Adrenal gland (tissue), 12 donors: ENCODE data around the gene C19orf38. TPM values are rescaled to one million over a fixed set of nuclear protein-coding genes. Genes with fewer than 3 reads are reported as not detected.
"Not testable (repeated sequence)": the region's sequence is repeated elsewhere in the genome, so short reads cannot be mapped to it uniquely, and the experiment has no call there.

ENCODE experiments used
- DNase-seq, 7 donors: peaks; one replicate each; pipeline ENCODE4 v3.0.0-alpha.2; 2019 to 2020
- H3K27ac ChIP-seq, 5 donors: fragments of 200-600 bp; sonication (generic) in 4 of 5; 1 replicate in 3 of 5; 2 replicates in 2 of 5; pipeline versions ENCODE4 v1.5.1 to v1.8.0; 2016 to 2020; ENCODE audit warnings: mild to moderate bottlenecking in 1 of 5
- H3K27me3 ChIP-seq: fragments of 200-600 bp; 2 replicates; pipeline ENCODE4 v1.8.0; 2021
- H3K36me3 ChIP-seq, 2 donors: fragments of 200-600 bp; replicated peaks in 1 of 2; 1 replicate in 1 of 2; 2 replicates in 1 of 2; pipeline versions ENCODE4 v1.5.1 to v1.8.0; 2018 to 2022
- H3K4me1 ChIP-seq, 2 donors: fragments of 200-600 bp; replicated peaks in 1 of 2; 1 replicate in 1 of 2; 2 replicates in 1 of 2; pipeline versions ENCODE4 v1.5.1 to v1.8.0; 2018 to 2021
- H3K4me3 ChIP-seq, 4 donors: fragments of 200-600 bp; sonication (generic) in 3 of 4; one replicate each; pipeline ENCODE4 v1.5.1; 2016 to 2018
- H3K9me3 ChIP-seq, 3 donors: fragments of 200-600 bp; sonication (generic) in 1 of 3; replicated peaks in 1 of 3; 1 replicate in 2 of 3; 2 replicates in 1 of 3; pipeline versions ENCODE4 v1.5.1 to v1.8.0; 2016 to 2021
- POLR2A ChIP-seq, 2 donors: fragments of 450-650 bp; IDR thresholded peaks; one replicate each; pipeline ENCODE4 v1.6.1; 2017; ENCODE audit warnings: antibody characterized with exemption in 2 of 2, mild to moderate bottlenecking in 2 of 2, moderate library complexity in 1 of 2
- WGBS, 4 donors: extraction: QIAGEN DNeasy Blood & Tissue Kit in 2 of 4; methylation state at CpG; one replicate each; pipeline versions ENCODE4 v1.1.5 to v1.1.7; 2013 to 2017; 5-methylcytosine and 5-hydroxymethylcytosine counted together
- intact Hi-C, 2 donors: fragments of 100-400 bp; cut with DNase I; formaldehyde crosslinking; loops; one replicate each; pipeline versions ENCODE4 v1.14.1 to v1.15.0; 2022 to 2023
- polyA plus RNA-seq, 3 donors: library from polyadenylated mRNA; stranded (reverse); fragments of 200-250 nt in 2 of 3; fragments of 350-450 nt in 1 of 3; fragmentation: Illumina TruSeq in 1 of 3; extraction: RNeasy Lipid Tissue Mini Kit (QIAGEN cat#74804) in 1 of 3; gene quantifications; one replicate each; pipeline ENCODE4 v1.2.3, GENCODE V29; 2013 to 2014
- total RNA-seq, 9 donors: library from RNA; depleted of rRNA in 4 of 9; stranded (reverse); fragments of >200 nt in 4 of 9; fragments of 120-200 nt in 1 of 9; fragmentation: NEBNext Ultra II Directional in 1 of 9; extraction: Animal tissue kit (Norgen Biotek cat#: 25700) in 1 of 9; gene quantifications; one replicate each; pipeline versions ENCODE4 v1.1.0 to v1.2.4, GENCODE V29; 2013 to 2023
- TF ChIP-seq, protein P1 (sequence below), 6 experiments: fragments of 450-650 bp in 4 of 6; fragments of 200-600 bp in 2 of 6; sonication (generic) in 1 of 6; IDR thresholded peaks; 1 replicate in 5 of 6; 2 replicates in 1 of 6; pipeline versions ENCODE4 v1.5.1 to v1.8.0; 2016 to 2021; ENCODE audit warnings: antibody characterized with exemption in 6 of 6, mild to moderate bottlenecking in 2 of 6, moderate library complexity in 1 of 6
- donor health status: healthy with polysubstance abuse.
- donor health status: Bipolar disorder and iron deficiency.
- donor health status: DM: yes; HTN: yes; CAD: no.
- donor health status: DM: no; HTN: no; CAD: no.
- donor health status: DM: no; HTN: no; CAD: no.
- donor health status: DM: yes; HTN: yes; CAD: no.

C19orf38 gene
- total and polyA plus RNA-seq, 12 donors: 0.30 to 5.6 (median 1.9) TPM

DNA sequence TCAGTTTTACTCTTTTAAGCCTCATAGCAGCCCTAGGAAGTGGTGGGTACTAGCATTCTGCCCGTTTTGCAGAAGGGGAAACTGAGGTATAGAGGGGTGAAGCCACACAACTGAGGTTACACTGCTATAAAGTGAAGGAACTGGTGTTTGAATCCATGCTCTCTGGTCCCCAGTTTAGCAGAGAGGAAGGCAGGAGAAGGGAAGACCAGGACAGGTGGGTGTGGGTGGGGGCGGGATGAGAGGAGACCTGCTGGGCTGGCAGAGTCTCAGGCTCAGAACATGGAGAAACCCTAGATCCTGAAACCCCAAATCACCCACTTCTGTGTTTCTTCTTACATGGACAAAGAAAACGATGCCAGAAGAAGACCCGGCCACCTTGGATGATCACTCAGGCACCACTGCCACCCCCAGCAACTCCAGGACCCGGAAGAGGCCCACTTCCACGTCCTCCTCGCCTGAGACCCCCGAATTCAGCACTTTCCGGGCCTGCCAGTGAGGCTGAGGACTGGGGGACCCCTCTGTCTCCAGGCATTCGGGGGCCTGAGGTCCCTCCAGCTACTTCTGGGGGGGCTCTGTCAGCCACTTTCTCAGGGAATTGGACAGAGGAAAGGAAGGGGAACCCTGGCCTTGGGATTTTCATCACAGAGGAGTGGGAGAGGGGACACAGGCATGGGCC lies 20.8 kb downstream of the C19orf38 start:
- no peak overlapping the region for H3K4me3 ChIP-seq
- H3K27me3 ChIP-seq: no peaks in the 10 kb centered on the region
- TF ChIP-seq, protein P1, sequence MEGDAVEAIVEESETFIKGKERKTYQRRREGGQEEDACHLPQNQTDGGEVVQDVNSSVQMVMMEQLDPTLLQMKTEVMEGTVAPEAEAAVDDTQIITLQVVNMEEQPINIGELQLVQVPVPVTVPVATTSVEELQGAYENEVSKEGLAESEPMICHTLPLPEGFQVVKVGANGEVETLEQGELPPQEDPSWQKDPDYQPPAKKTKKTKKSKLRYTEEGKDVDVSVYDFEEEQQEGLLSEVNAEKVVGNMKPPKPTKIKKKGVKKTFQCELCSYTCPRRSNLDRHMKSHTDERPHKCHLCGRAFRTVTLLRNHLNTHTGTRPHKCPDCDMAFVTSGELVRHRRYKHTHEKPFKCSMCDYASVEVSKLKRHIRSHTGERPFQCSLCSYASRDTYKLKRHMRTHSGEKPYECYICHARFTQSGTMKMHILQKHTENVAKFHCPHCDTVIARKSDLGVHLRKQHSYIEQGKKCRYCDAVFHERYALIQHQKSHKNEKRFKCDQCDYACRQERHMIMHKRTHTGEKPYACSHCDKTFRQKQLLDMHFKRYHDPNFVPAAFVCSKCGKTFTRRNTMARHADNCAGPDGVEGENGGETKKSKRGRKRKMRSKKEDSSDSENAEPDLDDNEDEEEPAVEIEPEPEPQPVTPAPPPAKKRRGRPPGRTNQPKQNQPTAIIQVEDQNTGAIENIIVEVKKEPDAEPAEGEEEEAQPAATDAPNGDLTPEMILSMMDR (IDR thresholded peaks at IDR 0.05): no peak
- DNase-seq: peak in 1 of 7 donors; percentile 24
- H3K9me3 ChIP-seq: no peaks in the 10 kb centered on the region
- no peaks in the 10 kb centered on the region for H3K36me3 ChIP-seq
- H3K4me1 ChIP-seq: peaks cover 11% of the 10 kb centered on the region in 2 donors
- H3K27ac ChIP-seq: no peak overlapping the region
- intact Hi-C loops: loop anchor here (5.0 to 10.0 kb wide), 2 partner anchors 152 to 154 kb away; partner anchors contain the start of gene DNM2 (in 2 of the 2)
- 78 to 93% (median 88%) methylated on average over 10 of the region's 10 CpGs for WGBS, 4 donors

DNA sequence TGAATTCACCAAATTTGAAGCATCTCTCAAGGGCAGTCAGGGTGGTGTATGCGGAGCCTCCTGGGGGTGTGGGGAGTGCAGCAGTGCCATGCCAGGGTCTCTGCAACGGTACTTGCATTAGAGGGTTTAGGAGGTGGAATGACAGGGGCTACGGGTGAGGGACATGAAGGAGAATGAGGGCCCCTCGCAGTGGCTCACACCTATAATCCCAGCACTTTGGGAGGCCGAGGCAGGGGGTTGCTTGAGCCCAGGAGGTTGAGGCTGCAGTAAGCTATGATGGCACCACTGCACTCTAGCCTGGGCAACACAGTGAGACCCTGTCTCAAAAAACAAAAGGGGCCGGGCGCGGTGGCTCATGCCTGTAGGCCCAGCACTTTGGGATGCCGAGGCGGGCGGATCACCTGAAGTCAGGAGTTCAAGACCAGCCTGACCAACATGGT lies 21.7 kb downstream of the C19orf38 start:
- H3K36me3 ChIP-seq, H3K9me3 ChIP-seq, H3K27ac ChIP-seq, H3K27me3 ChIP-seq, H3K4me3 ChIP-seq: not testable (repeated sequence)
- whole genome bisulfite sequencing, 4 donors: 79 to 92% (median 90%) methylated on average over 10 to 11 of the region's 11 CpGs
- peaks cover 6 to 12% of the 10 kb centered on the region in 2 donors for H3K4me1 ChIP-seq
- intact Hi-C loops: loop anchor here (5.0 to 10.0 kb wide), 4 partner anchors 52 to 155 kb away; partner anchors contain the start of genes DNM2 (in 2 of the 2), TIMM29 (in 1 of the 2) and YIPF2 (in 1 of the 2)
- peak in 6 of 7 donors; percentile 37 to 75 (median 56) for DNase-seq

DNA sequence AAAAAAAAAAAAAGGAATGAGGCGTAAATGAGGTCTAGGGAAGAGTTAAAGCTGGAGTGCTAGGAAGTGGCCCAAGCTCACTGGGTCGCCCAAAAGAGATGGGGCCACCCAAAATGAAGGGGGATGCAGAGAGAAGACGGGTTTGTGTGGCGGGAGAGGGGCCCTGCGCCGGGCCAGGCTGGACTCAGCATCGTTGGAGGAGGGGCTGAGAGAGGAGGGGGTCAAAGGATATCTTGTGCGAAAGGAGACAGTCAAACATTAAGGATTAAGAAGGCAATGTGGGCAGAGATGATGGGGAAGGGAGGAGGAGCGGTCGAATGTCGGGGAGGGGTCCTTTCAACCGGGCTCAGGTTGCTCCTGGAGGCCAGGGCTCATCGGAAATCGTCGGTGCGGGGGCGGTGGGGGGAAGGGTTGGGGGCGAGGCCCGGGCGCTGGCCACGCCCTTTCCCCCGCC lies 22.3 kb downstream of the C19orf38 start:
- 1 to 6% (median 4%) methylated on average over 12 to 22 of the region's 22 CpGs for WGBS, 4 donors
- peak overlapping the region in 3 of 5 donors; percentile 59 to 79 (median 70) for H3K27ac ChIP-seq
- H3K36me3 ChIP-seq: no peaks in the 10 kb centered on the region
- H3K9me3 ChIP-seq: no peaks in the 10 kb centered on the region
- peaks cover 6 to 16% of the 10 kb centered on the region in 2 donors for H3K4me1 ChIP-seq
- no peak for DNase-seq
- intact Hi-C loops: loop anchor here (5.0 kb wide), 2 partner anchors 52 to 57 kb away; partner anchors contain the start of genes TIMM29 (in 1 of the 2) and YIPF2 (in 1 of the 2)
- no peaks in the 10 kb centered on the region for H3K27me3 ChIP-seq
- no peak for TF ChIP-seq POLR2A (IDR thresholded peaks at IDR 0.05)
- TF ChIP-seq, protein P1 (IDR thresholded peaks at IDR 0.05): no peak
- peak overlapping the region in 3 of 4 donors; percentile 10 to 46 (median 26) for H3K4me3 ChIP-seq

DNA sequence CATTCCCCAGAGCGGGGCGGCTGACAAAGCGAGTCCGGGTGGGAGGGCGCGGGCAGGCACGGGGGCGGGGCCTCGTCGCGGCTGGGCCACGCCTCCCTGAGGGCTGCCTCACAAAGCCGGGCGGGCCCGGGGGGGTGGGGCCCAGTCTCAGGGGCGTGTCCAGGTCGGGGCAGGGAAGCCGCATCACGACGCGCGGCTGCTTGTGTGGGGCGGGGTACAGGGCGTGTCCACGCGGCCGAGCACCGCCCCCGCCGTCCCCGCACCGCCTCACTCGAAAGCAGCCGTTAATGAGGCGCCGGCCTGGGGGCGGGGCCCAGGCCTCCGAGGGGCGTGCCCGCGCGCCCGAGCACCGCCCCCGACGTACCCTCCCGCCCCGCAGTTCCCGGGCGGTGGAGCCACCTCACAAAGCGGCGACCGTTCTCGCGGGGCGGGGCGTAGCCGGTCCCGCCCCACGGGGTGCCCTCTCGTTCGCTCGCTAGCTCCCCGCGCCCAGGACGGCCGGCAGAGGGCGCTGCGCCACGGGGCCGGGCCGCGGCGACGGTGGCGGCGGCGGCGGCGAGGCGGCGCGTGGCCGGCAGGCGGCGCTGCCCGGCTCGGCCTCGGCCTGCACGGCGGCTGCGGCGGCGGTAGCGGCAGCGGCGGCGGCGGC lies 22.9 kb downstream of the C19orf38 start, which contains the start of gene CARM1:
CARM1 (plus strand) TSS at position 599 of the 649 bp plus-strand sequence. CDS start 150 bp downstream, outside the sequence.
- DNase-seq: peak; percentile 99 to 100 (median 99)
- WGBS, 4 donors: 0 to 3% (median 1%) methylated on average over 7 to 98 of the region's 99 CpGs; no CpG with 5 or more reads in 1 of the 4 donors
- Histone ChIP-seq H3K27me3 (no peaks in the 10 kb centered on the region), H3K4me1 (peaks cover 6 to 21% of the 10 kb centered on the region in 2 donors), H3K9me3 (no peaks in the 10 kb centered on the region), H3K27ac (peak within 1 kb of the TSS in 3 of 5 donors; percentile 59 to 94 (median 70)), H3K36me3 (no peaks in the 10 kb centered on the region), H3K4me3 (peak within 1 kb of the TSS; percentile 56 to 99 (median 68))
- intact Hi-C loops: loop anchor here (5.0 kb wide), 2 partner anchors 51 to 56 kb away; partner anchors contain the start of genes TIMM29 (in 1 of the 2) and YIPF2 (in 1 of the 2)
- TF ChIP-seq, protein P1 (IDR thresholded peaks at IDR 0.05): peak in 5 of 6 experiments; percentile 6 to 97 (median 58)
- TF ChIP-seq POLR2A (IDR thresholded peaks at IDR 0.05): no peak
